SK-N-MC (cell line): ENCODE measurements around the gene MED22.

ENCODE experiments used
- EZH2 ChIP-seq: fragments of 200-600 bp; sonication (generic); IDR thresholded peaks from one replicate; pipeline ENCODE4 v1.6.1; 2017; ENCODE audit warnings: antibody characterized with exemption
- POLR2AphosphoS5 ChIP-seq: IDR thresholded peaks from 2 replicates; pipeline ENCODE4 v1.6.1; 2012; ENCODE audit warnings: mild to moderate bottlenecking, low read depth, low read length, borderline replicate concordance

- no peak for TF ChIP-seq EZH2
- TF ChIP-seq POLR2AphosphoS5 = no peak
Measured at GRCh38 chr9:133301253-133302230, 46.4 kb downstream of the MED22 start.
